Hindlimb muscle (tissue), 1 donor: ENCODE results near the gene KCNQ2. TPM values are rescaled to one million over a fixed set of nuclear protein-coding genes. Genes with fewer than 3 reads are reported as not detected.
A peak's percentile ranks its signal among the peaks of the same experiment; 100 is the strongest.
"Not testable (repeated sequence)": the region's sequence is repeated elsewhere in the genome, so short reads cannot be mapped to it uniquely, and the experiment has no call there.

Source experiments
- DNase-seq: peaks from one replicate; pipeline ENCODE4 v3.0.0-alpha.2; 2013
- polyA plus RNA-seq: library from polyadenylated mRNA; unstranded; fragments of 120-200 nt; gene quantifications from one replicate; pipeline ENCODE4 v1.2.1, GENCODE V29; 2013; ENCODE audit not compliant: insufficient read length

The KCNQ2 gene
- 1.8 TPM for polyA plus RNA-seq

DNA sequence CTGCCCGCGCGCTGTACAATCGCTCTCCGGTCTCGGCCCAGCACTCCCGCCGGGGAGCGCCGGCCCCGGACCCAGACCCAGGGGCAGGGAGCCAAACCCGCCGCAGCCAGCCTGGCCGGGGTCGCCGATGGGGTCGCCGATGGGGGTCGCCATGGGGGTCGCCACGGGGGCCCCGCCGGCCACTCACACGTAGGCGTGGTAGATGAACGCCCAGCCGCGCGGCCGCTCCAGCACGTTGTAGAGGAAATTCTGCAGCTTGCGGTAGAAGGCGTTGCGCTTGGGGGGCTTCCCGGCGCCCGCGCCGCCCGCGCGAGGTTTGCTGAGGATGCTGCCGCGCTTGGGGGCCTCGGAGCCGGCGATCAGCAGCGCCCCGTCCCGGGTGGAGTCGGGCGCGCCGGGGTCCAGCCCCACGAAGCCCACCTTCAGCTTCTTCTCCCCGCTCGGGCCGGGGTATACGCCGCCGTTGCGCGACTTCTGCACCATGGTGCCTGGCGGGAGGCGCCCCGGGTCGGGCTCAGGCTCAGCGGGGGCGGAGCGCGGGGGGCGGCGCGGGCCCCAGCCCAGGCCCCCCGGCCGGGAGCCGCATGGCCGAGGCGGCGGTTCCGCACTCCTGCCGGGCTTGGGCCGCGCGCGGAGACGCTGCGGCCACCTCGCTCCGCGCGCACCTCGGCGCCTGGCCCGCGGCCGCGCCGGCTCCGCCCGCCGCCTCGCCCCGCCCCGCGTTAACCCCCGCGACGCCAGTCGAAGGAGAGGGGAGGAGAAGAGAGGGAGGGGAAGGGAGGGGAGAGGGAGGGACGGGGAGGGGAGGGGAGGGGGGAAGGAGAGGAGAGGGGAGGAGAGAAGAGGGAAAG, at the start of gene KCNQ2:
KCNQ2 (minus strand) TSS at position 675 of the 851 bp plus-strand sequence; CDS start at position 483, 192 bp downstream.
- no peak for DNase-seq

DNA sequence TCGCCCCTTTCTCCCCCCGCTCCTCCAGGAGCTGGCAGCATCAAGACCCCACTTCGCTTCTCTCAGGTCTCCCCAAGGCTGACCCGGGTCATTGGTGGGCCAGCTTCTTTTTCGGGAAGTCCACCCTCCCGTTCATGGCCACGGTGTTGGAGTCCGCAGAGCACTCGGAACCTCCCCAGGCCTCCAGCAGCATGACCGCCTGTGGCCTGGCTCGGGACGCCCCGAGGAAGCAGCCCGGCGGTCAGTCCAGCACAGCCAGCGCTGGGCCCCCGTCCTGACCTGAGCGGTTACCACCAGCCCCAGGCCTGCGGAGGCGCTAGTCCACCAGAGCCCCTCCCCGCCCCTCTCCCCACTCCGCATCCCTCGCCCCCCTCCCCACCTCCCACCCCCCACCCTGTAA, 49.1 kb upstream of the KCNQ2 start:
- DNase-seq = no peak

DNA sequence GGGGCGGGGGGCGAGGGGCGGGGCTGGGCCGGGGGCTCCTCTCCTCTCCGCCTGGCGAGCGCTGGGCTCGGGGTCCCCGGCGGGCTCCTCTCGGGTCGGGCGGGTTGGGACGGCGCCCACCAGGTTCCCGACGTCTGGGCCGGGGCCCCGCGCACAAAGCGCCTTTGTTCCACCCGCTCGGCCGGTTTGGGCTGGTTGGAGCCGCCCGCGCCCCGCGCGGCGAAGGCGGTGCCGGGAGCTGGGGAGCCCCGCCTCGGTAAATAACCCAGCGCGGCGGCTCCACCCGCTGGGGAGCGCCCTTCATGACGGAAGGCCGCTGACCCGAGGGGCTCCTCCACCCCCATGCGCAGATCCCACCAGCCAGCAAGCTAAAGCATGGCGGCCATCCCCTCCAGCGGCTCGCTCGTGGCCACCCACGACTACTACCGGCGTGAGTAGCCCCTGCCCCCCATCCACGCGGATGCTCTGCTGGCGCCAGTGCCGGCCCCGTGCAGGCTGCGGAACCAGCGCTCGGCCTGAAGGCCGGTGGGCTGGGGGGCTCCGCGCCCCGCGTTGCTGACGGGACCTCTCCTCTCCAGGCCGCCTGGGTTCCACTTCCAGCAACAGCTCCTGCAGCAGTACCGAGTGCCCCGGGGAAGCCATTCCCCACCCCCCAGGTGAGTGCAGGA, 48.6 kb upstream of the KCNQ2 start:
- DNase-seq = peak; percentile 87

DNA sequence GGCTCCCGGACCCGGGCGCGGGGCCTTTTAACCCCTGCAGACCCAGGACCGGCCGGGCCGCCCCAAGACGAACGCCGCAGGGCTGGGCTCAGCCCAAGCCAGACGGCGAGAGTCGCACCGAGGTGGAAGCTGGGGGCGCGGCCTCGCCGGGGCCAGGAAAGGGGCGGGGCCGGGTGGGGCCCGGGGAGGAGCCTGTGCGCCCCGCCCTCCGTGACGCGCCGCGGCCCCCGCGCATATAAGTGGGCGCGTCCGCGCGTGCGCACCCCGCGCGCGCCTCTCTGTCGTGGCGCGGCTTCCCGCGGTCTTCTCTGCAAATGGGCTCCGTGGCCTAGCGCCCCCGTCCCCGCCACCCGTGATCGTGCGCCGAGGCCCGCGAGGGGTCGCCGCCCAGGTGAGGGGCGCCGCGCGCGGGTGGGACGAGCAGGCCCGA, 48.1 kb upstream of the KCNQ2 start, which contains the start of gene PPDPF:
PPDPF (plus strand) TSS at position 262 of the 430 bp plus-strand sequence. CDS start 544 bp downstream, outside the sequence.
- DNase-seq = peak; percentile 88

DNA sequence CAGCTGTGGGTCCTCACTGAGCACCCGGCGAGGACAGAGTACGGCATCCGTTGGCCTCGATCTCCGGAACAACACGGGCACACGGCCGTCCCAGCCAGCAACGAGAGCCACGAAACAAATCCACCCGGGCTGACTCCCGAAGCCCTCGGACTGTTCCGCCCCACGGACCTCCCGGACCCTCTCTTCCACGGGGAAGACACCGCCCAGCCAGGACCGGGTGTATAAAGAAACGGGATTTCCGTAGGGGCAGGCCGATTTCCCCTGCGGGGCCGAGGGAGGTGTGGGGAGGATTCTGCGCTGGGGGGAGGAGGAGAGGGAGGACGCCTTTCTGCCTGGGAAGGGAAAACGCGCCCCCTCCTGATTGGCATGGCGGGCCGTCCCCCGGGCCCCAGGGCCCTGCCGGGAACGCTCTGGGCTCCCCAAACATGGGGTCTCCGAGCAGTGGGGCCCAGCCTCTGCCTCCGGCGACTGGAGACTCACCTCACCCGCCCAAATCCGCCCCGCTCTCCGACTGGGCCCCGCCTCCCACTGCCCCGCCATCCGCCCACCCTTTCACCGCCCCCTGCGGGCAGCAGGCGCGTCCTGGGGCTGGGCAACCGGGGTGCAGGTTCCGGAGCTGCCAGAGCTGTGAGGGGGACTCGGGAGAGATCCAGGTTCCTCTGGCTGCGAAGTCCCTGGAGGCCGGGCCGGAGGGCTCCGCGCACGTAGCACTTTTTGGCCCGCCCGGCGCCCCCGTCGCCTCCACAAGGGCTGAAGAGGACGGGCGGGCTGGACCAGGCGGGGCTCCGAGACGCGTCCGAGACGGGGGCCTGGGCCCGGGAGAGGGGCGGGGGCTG, 47.4 kb upstream of the KCNQ2 start:
- DNase-seq = no peak

DNA sequence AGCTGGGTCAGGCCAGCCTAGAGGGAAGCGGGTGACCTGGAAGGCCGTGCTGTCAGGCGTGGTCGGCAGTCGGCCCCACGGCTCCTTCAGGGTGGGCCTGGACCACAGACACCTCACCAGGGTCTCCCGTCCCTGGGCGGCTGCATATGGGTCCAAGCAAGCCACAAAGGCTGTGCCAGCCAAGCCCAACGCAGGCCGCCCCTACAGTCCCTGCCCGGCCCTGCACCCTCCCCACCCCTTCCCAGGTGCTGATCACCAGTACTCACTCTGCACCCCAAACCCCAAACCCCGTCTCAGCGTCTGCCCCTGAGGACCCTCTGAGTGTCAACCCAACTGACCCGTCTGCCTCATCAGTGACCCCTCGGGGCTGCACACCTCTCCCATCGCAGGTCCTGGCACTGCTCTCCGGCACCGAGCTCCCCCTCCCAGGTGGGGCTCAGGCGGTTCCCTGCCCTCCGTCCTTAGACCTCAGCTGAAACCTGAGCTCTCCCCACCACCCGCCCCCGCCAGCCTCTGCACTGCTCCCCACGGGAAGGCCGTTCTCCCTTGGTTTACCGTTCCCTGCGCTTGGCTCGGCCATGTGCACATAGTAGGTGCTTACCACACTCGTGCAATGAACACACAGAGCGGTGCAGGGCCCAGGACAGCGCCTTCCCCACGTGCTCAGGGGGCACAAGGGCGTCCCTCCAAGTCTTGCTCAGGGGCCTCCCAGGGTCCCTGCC, 46.7 kb upstream of the KCNQ2 start:
- no peak for DNase-seq

DNA sequence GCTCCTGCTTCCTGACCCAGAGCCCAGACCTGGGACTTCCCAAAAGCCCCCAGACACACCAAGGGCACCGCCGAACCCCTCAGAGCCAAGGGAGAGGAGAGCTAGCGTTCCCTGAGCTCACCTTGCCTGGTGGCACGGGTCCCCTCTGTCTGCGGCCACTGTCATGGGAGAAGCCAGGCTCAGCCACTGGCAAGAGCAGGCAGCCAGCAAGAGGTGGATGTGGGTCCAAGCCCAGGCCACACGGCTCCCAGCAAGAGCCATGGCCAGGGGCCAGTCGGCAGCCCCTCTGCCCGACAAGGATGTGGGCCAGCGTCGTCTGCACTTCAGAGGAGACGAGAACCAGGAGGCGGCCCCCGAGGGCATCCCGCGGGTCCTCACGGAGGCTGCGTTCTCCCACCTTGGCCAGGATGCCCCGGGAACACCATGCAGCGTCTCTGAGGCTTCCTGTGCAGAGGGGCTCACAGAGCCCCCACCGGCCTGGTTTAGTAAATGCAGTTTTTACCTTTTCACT, 46.0 kb upstream of the KCNQ2 start:
- no peak for DNase-seq

DNA sequence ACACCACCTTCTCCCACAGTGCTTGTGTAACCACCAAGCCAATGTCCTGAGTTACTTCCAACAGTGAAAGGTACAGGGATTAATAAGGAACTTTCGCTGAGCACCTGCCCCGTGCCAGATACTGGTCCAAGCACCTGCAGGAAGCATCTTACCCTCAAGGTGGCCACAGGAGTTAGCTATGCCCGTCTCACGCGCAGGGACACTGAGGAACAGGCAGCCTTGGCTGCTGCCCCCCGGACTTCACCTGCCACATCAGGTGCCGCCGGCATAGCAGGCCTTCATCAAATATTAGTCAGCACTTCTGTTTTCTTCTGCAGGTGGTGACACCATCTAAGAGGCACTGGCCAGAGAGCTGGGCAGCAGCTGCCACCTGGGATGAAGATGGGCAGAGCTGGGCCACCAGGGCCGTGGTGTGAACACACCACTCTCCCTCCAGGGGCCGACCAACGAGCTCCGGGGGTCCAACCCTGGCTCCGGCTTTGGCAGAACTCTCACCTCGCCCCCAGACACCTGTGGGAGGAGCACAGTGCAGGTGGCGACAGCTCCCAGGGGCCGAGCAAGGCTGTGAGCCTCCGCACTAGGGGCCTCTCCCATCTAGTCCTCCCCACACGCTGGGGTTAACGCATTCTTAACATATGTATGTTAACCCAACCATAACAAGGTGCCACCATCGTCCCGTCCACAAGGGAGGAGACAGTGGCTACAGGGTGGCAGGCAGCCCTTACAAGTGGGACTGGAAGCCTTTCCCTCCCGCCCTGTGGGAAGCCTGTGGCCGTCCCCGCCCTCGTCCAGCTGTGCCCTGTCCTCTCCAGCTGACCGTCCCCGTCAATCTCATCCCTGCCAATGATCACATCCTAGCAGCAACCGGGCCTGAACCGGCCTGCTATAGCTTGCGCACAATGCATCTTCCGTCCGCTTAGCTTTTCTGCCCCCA, 45.2 kb upstream of the KCNQ2 start:
- no peak for DNase-seq

DNA sequence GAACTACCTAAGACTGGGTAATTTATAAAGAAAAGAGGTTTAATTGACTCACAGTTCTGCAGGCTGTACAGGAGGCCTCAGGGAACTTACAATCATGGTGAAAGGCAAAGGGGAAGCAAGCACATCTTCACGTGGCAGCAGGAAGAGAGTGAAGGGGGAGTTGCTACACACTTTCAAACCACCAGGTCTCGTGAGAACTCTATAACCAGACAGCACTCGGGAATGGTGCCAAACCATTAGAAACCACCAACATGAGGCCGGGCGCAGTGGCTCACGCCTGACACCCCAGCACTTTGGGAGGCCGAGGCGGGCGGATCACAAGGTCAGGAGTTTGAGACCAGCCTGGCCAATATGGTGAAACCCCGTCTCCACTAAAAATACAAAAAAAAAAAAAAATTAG, 42.1 kb upstream of the KCNQ2 start:
- DNase-seq = not testable (repeated sequence)

DNA sequence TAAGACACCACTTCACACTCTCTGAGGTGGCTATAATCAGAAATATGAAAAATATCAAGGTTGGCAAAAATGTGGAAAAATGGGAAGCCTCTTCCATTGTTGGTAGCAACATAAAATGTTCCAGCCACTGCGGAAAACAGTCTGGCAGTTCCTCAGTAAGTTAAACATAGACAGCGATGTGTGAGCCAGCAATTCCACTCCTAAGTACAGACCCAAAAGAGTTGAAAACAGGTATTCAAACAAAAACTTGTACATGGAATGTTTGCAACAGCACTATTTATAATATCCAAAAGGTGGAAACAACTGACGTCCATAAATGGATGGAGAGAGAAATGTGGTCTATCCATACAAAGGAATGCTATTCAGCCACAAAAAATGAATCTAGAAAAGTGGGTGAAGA, 40.8 kb upstream of the KCNQ2 start:
- no peak for DNase-seq

DNA sequence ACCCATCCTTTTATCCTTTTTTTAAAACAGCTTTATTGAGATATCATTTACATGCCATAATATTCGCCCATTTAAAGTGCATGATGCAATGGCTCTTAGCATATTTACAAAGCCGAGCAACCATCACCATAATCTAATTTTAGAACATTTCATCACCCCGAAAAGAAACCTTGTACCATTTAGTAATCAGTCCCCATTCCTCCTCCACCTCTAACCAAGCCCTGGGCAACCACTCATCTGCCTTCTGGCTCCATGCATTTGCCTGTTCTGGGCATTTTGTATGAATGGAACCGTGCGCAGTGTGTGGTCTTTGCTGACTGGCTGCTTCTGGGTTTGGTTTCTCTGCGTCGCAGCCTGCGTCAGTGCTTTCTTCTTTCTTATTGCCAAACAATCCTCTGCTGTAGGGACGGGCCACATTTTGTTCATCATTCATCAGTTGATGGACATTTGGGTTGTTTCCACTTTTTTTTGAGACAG, 36.7 kb upstream of the KCNQ2 start:
- DNase-seq = no peak

DNA sequence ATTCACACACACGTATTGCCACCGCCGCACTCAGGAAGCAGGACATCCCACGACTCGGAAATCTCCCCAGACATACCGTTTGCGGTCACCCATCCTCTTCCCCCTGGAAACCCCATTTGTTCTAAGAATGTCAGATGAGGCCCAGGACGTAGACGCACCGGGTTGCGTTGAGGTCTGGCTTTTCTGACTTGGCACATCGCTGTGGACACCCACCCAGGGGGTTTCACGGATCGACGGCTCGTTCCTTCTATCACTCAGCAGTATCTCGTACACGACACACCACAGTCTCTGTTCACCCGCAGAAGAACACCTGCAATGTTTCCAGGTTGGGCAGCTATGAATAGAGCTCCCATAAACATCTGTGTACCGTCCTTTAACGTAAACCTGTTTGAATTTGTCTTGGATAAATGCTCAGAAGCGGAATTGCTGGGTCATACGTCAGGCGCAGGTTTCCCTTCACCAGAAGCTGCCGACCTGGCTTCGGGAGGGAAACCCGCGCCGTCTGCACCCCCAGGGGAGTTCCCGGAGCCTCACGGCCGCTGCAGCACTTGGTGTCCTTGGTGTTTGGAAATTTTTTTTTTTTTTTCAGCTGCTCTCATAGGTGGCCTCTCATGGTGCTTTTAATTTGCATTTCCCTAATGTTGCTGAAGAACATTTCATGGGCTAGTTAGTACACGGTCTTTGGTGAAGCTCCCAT, 35.8 kb upstream of the KCNQ2 start:
- no peak for DNase-seq

DNA sequence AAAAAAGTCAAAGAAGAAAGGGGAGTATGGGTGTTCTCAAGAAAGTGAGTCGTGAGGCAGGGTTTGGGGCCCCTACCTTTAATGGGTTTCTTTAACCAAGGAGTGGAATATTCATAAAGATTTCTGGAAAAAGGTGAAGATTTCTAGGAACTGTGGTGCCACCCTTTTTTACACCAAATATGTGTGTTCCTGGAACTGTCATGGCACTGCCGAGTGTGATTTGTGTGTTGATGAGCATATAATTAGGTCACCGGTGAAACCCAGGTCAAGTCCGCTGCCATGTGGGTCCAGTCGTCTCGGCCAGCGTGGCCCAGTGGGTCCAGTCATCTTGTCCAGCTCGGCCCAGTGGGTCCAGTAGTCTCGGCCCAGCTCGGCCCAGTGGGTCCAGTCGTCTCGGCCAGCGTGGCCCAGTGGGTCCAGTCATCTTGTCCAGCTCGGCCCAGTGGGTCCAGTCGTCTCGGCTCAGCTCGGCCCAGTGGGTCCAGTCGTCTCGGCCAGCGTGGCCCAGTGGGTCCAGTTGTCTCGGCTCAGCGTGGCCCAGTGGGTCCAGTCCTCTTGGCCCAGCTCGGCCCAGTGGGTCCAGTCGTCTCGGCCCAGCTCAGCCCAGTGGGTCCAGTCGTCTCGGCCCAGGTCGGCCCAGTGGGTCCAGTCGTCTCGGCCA, 34.8 kb upstream of the KCNQ2 start:
- DNase-seq = no peak

DNA sequence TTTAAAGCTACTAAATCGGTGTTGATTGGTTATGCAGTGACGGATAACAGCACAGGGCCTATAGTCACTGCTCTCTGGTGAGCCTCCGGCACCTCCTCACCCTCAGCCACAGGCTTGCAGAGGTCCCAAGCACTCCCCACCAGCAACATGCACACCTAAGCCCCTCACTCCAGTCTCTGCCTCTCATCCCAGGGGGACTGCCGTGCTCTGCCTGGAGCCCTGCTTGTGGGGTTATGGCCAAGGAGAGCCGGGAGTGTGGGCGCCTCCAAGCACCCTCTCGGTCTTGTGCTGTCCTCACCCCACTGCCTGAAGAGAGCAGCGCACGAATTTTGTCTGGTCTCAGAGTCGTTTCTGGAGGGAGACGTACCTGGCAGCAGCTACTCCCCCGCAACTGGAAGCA, 33.3 kb upstream of the KCNQ2 start:
- no peak for DNase-seq

DNA sequence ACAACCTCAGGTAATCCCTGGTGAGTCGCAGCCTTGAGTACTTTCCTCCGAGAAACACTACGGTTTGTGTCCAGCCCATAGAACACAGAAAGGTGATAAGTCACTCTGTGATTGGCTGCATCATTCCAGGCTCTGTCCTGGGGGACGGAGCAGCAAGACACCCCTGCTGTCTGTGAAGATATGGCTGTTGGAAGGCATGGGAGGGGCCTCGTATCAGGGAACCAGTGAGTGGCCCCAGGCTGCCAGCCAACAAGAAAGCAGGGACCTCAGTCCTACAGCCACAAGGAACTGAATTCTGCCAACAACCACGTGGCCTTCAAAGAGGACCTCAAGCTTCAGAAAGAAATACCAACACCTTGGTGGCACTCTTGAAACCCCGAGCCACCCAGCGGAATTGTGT, 32.8 kb upstream of the KCNQ2 start:
- no peak for DNase-seq

DNA sequence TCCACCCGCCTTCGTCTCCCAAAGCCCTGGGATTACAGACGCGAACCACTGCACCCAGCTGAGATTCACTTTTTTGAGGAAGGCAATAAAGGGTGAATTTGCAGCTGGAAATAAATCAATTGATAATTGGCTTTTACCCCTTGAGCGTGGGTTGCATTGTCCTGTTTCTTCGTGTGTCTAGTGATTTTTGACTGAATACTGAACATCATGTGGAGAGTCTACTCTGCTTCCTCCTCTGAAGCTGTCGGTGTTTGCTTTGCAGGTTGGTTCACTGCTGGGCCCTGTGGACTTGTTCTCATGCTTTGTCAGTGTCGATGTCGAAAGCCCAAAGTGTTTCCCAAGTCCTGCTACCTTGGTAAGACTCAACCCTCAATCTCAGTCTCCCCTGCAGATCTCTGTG, 32.2 kb upstream of the KCNQ2 start:
- DNase-seq = no peak

DNA sequence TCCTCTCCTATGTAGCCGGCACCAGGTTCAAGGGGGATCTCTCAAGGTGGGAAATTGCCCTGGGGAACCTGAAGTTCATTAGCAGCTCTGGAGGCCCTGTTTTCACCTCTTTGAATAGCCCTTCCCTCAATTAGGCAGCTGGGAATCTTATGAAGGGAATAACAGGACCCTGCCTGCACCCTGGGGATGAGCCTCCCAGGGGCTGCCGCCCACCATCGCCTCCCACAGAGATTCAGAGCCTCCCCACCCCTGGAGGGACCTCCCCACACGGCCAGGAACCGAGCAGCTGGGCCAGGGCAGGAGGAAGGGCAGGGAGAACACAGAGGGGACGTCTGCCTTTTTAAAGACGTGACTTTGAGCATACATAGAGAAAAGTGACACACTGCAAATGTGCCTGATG, 31.1 kb upstream of the KCNQ2 start:
- no peak for DNase-seq

DNA sequence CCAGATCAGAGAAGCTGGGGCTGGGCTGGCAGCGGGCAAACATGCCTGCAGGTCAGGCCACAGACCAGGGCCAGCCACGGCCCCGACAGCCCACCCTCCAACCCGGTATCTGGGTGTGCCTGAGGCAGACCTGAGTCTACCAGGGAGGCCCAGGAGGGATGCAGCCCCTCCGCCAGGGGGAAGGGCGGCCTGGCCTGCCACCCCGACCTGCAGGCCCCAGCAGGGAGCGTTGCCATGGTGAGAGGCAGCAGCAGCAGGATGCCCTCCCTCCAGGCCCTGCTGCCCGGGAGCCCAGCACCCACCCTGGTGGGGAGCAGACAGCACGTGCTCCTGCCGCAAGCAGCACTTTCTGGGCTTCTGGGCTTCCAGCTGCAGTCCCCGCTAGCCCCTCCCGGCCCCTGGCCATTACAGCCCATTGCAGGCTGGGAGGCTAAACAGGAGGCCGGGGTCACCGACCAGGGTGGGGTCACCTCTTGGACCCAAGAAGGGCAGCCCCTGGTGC, 30.3 kb upstream of the KCNQ2 start:
- DNase-seq = no peak
